ENCODE data around the gene TMEM147.

- TF ChIP-seq POLR2A (IDR thresholded peaks at IDR 0.05) = no peak
- TF ChIP-seq, protein P1, sequence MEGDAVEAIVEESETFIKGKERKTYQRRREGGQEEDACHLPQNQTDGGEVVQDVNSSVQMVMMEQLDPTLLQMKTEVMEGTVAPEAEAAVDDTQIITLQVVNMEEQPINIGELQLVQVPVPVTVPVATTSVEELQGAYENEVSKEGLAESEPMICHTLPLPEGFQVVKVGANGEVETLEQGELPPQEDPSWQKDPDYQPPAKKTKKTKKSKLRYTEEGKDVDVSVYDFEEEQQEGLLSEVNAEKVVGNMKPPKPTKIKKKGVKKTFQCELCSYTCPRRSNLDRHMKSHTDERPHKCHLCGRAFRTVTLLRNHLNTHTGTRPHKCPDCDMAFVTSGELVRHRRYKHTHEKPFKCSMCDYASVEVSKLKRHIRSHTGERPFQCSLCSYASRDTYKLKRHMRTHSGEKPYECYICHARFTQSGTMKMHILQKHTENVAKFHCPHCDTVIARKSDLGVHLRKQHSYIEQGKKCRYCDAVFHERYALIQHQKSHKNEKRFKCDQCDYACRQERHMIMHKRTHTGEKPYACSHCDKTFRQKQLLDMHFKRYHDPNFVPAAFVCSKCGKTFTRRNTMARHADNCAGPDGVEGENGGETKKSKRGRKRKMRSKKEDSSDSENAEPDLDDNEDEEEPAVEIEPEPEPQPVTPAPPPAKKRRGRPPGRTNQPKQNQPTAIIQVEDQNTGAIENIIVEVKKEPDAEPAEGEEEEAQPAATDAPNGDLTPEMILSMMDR (IDR thresholded peaks at IDR 0.05) = no peak
Observed at GRCh38 chr19:35587321-35587720, 41.9 kb downstream of the TMEM147 start.
